Hematopoietic multipotent progenitor cell treated with erythropoietin and hydrocortisone succinate and interleukin-3 and kit ligand, for 15 days (in vitro differentiated cells): ENCODE results near the gene PHLDA3.

Experiments used
- DNase-seq: peaks from one replicate; pipeline ENCODE4 v3.0.0-alpha.2; 2015; ENCODE audit warnings: low spot score

Gene PHLDA3

DNA sequence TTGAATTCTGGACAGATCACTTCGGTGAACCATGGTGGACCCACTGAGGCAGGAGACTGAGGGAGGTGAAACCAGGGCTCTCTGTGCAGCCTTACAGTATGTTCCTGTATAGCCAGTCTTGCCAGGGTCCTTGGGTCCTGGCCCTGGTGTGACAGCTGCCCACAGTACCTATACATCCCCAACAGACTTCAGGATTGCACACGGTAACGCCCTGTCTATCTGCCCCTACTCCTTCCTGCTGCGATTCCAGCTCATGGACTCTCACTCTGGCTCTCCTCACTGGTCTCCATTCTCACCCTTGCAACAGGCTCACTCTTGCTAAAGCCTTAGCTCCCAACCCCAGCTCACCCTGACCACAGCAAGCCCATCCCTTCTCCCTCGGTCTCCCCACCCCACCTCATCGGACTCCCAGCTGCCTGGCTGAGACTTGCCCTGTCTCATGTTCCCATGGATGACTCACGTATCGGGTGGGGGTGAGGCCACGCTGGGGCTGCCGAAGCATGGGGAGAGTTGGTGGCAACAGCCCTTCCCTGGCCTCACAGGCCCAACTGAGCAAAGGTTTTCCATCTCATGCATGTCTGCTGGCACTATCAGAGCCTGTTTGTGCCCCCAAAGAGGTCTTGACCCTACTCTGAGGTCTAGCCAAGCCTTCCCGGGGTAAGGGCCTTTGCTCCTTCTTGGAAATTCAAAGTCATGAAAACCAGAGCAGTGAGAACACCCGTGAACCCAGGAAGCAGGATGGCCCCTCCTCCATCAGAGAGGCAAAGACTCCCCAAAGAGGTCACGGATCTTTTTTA is 7.1 kb downstream of the PHLDA3 start:
- no peak for DNase-seq

GRCh38 chr1:201460814-201461644 is 8.0 kb downstream of the PHLDA3 start:
- DNase-seq: no peak

- no peak for DNase-seq
Observed at GRCh38 chr1:201459775-201460174, 9.2 kb downstream of the PHLDA3 start.

GRCh38 chr1:201459052-201459451 is 9.9 kb downstream of the PHLDA3 start:
- no peak for DNase-seq

DNA sequence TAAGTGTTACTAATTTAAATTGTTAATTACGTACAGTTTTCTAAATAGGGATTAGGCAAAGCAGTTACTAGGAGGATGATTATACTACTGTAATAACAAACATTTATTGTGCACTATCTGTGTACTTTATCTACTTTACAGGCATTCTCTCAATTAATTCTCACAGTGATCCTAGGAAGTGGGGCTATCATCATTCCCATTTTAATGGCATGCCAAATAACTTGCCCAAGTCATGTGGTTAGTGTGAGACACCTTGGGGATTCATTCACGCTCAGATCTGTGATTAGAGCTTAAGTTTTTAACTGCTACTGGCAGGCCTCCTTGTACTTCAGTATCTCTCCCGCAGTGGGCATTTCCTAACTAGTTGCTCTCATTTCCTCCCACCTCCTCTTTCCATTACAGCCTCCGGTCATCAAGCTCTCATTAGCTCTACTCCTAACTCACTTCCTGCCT is 11.5 kb downstream of the PHLDA3 start:
- DNase-seq: no peak

DNA sequence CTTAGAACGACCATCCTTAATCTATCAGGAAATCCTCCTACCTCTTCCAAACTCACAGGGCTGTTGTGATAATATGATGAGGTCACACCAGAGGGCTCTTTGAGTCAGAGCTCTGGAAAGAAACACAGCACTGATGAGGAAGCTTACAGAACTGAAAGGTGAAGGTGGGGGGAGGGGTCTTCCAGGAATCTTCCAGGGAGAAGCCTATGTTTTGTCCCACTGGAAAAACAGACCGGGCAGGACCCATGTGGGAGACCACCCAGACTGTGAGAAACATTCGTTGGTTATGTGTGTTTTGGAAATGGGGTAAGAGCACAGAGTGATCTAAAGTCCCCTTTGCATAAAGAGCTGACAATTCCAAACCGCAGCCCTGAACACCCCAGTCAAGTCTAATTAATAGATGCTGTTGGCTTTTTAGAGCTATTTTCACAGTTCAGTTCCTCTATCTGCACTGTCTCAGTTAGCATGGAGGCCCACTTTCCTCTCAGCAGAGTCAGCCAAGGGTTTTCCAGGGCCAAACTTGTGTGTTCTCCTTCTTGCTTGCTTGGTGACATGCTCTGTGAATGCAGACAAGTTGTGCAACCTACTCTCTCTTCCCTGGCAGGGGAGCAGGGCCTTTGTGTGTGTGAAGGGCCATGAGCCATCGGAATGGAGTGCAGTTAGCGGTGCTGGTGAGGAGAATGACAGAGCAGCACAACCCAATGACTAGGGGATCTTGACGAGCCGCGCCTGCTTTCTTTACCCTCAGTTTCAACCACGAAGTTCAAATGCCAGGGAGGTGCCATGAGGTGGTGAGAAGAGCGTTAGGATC is 12.3 kb downstream of the PHLDA3 start:
- no peak for DNase-seq

DNA sequence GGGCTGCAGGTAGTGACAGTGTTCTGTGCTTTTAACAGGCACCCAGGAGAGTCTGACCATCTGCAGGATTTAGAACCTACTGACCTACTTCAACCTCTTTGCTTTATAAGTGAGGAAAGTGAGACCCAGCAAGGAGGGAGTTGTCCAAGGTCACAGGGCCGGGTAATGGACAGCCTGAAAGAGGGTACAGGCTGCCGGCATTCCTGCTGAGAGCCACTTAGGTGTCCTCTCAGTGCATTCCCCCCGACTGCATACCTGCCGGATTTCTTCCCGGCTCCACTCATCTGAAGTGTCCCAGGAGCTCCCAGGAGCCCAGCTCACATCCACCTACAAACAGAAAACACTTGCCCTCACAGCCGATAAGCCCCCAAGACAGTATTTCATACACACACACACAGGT is 13.9 kb downstream of the PHLDA3 start:
- DNase-seq: no peak

GRCh38 chr1:201454608-201455007 is 14.4 kb downstream of the PHLDA3 start:
- no peak for DNase-seq

- no peak for DNase-seq
Observed at GRCh38 chr1:201452866-201453265, 16.1 kb downstream of the PHLDA3 start.

- no peak for DNase-seq
Observed at GRCh38 chr1:201450721-201451291, 18.2 kb downstream of the PHLDA3 start.

GRCh38 chr1:201448990-201449389 is 20.0 kb downstream of the PHLDA3 start:
- no peak for DNase-seq

- DNase-seq: peak; percentile 42
Observed at GRCh38 chr1:201447903-201448871, 20.8 kb downstream of the PHLDA3 start.

DNA sequence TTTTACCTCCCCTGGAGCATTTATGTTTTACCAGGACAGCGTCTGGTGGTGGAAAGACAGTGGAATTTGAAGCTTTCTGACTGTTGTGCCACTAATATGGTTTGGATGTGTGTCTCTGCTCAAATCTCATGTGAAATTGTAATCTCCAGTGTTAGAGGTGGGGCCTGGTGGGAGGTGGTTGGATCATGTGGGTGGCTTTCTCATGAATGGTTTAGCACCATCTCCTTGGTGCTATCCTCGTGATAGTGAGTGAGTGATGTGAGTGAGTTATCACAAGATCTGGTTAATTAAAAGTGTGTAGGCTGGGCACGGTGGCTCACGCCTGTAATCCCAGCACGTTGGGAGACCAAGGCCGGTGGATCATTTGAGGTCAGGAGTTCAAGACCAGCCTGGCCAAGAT is 23.7 kb downstream of the PHLDA3 start:
- DNase-seq: no peak

DNA sequence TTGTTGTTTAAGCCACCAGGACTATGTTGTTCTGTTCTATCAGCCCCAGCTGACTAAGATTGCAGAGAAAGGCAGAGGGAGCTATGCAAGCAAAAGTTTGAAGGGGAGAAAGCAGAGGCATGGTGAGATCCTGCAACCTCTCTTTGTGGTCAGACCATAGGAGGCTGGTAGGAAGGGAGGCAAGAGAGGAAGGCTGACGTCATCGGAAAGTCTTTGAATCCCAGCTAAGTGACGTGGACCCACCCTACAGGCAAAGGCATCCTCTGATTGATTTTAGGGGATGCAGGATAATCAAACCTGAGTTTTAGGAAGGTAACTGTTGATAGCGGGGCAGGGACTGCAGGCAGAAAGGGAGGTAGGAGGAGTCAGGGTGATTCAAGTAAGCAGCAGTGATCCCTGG is 24.2 kb downstream of the PHLDA3 start:
- DNase-seq: no peak

DNA sequence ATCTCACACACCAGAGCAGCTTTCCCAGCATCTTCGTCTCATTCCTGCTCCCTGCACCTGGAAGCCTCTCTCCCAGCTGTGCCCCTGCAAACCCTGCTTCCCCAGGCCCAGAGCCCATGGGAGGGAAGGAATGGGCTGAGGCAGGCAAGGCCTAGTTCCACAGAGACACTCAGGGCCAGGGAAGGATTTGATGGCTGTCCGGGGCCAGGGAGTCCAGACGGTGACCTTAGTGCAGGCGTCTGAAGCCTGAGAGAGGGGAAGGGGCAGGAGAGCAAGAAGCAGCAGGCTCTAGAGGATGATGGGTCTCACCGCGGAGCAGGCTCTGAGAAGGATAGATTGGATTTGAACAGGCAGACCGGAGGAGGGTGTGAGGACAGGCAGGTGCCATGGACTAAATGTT is 25.2 kb downstream of the PHLDA3 start:
- no peak for DNase-seq

DNA sequence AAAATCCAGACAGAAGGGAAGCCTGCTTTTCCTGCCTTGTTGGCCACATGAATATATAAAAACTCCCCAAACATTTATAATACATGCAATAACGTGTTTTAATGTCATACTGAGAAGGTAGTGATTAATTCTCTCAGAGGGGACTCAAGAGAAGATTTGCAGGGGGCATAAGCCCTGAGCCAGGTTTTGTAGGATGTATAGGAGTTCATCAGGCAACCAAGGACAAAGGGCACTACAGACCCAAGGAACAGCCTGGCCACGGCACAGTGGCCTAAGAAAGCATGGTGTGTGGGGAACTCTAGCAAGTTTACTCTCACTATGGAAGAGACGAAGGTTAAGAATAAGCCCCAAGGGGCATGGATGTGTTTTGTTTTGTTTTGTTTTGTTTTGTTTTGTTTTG is 32.0 kb downstream of the PHLDA3 start:
- no peak for DNase-seq

DNA sequence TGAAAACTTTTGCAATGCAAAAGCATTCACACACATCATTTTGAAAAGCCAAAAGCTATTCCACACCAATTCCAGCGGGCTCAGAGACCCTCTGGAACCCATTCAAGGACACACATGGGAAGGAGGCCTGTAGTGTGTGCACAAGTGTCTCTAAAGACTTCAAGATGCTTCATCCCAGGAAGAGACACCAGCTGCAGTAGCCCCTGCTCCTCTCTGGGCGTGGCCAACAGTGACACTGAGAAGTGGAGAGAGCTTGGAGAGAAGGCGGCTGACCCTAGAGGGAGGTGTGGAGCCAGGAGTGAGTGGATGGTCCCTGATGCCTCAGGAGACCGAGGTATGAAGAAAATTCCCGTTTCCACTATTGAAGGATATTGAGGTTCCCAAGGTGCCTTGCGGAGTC is 32.6 kb downstream of the PHLDA3 start:
- no peak for DNase-seq

- DNase-seq: no peak
Observed at GRCh38 chr1:201434266-201434665, 34.7 kb downstream of the PHLDA3 start.

GRCh38 chr1:201433609-201434008 is 35.4 kb downstream of the PHLDA3 start:
- DNase-seq: no peak

DNA sequence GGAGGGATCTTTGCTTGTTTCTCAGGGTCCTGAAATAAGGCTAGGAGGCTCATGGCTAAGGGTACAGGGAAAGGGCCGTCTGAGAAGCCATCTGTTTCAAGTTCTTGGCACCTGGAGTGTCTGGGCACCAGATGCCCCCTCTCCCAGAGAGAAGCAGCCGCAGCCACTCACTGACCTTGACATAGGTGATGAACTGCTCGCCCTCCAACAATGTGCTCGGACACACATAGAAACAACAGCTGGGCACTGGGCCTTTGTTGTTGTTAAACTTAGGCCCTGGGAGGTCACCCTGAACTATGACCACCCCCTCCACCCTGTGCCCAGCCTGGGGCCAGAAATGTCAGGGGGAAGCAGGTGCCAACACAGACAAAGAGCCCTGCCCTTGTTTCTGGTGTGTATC is 38.2 kb downstream of the PHLDA3 start:
- DNase-seq: no peak
